HT1080 (cell line): ENCODE measurements around the gene VAT1L. TPM values are rescaled to one million over a fixed set of nuclear protein-coding genes. Genes with fewer than 3 reads are reported as not detected.

Source experiments
- DNase-seq: peaks from one replicate; pipeline ENCODE4 v3.0.0-alpha.2; 2015; ENCODE audit warnings: low read depth
- polyA plus RNA-seq, 2 experiments: library from polyadenylated mRNA; depleted of rRNA; stranded (reverse); fragments of >200 nt; gene quantifications; 2 replicates each; pipeline ENCODE4 v1.2.3, GENCODE V29; 2015
- total RNA-seq: library from RNA; depleted of rRNA; stranded (reverse); fragments of >200 nt; shearing (Covaris generic); gene quantifications from 2 replicates; pipeline ENCODE4 v1.2.3, GENCODE V29; 2014; rRNA removed

VAT1L gene
- total RNA-seq: 1.8 and 2.0 TPM in 2 replicates
- 10.3 and 14.7 TPM in 2 replicates for polyA plus RNA-seq (2015; cell fraction: cytosol; rRNA removed)
- 12.1 and 13.6 TPM in 2 replicates for polyA plus RNA-seq (2015; cell fraction: nucleus; rRNA removed)

- DNase-seq: peak; percentile 46
Observed at GRCh38 chr16:77788181-77789084, at the start of gene VAT1L. VAT1L (plus strand) TSS chr16:77788564; CDS start chr16:77788683, 119 bp downstream.

- no peak for DNase-seq
Observed at GRCh38 chr16:77738706-77739558, 49.4 kb upstream of the VAT1L start.

GRCh38 chr16:77739559-77739892, 48.8 kb upstream of the VAT1L start:
- peak; percentile 19 for DNase-seq

- no peak for DNase-seq
Observed at GRCh38 chr16:77744141-77744540, 44.2 kb upstream of the VAT1L start.

- DNase-seq: no peak
Observed at GRCh38 chr16:77745972-77746371, 42.4 kb upstream of the VAT1L start.

- no peak for DNase-seq
Observed at GRCh38 chr16:77748421-77749005, 39.9 kb upstream of the VAT1L start.

- DNase-seq: no peak
Observed at GRCh38 chr16:77749415-77749814, 38.9 kb upstream of the VAT1L start.

GRCh38 chr16:77758046-77758445, 30.3 kb upstream of the VAT1L start:
- DNase-seq: no peak

- no peak for DNase-seq
Observed at GRCh38 chr16:77758508-77758907, 29.9 kb upstream of the VAT1L start.

GRCh38 chr16:77759201-77759600, 29.2 kb upstream of the VAT1L start:
- no peak for DNase-seq

- DNase-seq: no peak
Observed at GRCh38 chr16:77759821-77760220, 28.5 kb upstream of the VAT1L start.

GRCh38 chr16:77760800-77761199, 27.6 kb upstream of the VAT1L start:
- DNase-seq: no peak

- DNase-seq: no peak
Observed at GRCh38 chr16:77761204-77761603, 27.2 kb upstream of the VAT1L start.

- DNase-seq: no peak
Observed at GRCh38 chr16:77762262-77762661, 26.1 kb upstream of the VAT1L start.

- DNase-seq: no peak
Observed at GRCh38 chr16:77763994-77764393, 24.4 kb upstream of the VAT1L start.

GRCh38 chr16:77767211-77767610, 21.2 kb upstream of the VAT1L start:
- DNase-seq: no peak

- no peak for DNase-seq
Observed at GRCh38 chr16:77767826-77768225, 20.5 kb upstream of the VAT1L start.

GRCh38 chr16:77775911-77776909, 12.2 kb upstream of the VAT1L start:
- no peak for DNase-seq

- DNase-seq: no peak
Observed at GRCh38 chr16:77777745-77778144, 10.6 kb upstream of the VAT1L start.

- peak; percentile 94 for DNase-seq
Observed at GRCh38 chr16:77780378-77780837, 8.0 kb upstream of the VAT1L start.
